ENCODE results near the gene NCBP2. TPM values are rescaled to one million over a fixed set of nuclear protein-coding genes. Genes with fewer than 3 reads are reported as not detected.
A peak's percentile ranks its signal among the peaks of the same experiment; 100 is the strongest.

The NCBP2 gene
- total RNA-seq, 1 donor from 2014 or later: 80.8 TPM

DNA sequence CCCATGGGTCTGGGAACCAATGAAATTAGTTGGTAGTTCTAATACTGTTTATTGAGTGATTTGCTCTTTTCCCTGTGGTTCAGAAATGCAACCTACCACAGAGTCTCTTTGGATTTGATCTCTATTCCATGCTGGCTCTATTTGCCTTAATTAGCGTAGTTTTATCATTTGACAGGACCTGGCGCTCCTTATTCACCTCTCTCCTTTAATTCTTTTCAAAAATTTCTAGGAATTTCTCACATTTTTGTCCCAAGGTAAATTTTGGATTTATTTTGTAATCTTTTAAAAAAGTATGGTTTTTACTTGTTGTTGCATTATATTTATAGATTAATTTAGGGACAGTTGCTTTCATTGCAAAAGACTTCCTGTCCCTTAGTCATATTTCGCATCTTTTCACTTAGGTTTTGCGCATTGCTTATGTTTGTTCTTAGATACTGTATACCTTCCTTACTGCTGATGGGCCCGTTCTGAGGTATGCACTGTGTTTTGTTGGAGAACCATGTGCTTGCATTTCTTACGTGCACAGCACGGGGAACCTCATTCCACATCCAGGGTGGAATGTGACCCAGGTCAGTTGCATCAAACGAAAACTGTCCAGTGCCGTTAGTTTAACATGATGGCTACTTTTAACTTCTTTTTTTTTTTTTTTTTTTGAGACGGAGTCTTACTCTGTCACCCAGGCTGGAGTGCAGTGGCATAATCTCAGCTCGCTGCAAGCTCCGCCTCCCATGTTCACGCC, 47.6 kb downstream of the NCBP2 start:
- TF ChIP-seq, protein P1, sequence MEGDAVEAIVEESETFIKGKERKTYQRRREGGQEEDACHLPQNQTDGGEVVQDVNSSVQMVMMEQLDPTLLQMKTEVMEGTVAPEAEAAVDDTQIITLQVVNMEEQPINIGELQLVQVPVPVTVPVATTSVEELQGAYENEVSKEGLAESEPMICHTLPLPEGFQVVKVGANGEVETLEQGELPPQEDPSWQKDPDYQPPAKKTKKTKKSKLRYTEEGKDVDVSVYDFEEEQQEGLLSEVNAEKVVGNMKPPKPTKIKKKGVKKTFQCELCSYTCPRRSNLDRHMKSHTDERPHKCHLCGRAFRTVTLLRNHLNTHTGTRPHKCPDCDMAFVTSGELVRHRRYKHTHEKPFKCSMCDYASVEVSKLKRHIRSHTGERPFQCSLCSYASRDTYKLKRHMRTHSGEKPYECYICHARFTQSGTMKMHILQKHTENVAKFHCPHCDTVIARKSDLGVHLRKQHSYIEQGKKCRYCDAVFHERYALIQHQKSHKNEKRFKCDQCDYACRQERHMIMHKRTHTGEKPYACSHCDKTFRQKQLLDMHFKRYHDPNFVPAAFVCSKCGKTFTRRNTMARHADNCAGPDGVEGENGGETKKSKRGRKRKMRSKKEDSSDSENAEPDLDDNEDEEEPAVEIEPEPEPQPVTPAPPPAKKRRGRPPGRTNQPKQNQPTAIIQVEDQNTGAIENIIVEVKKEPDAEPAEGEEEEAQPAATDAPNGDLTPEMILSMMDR (IDR thresholded peaks at IDR 0.05): no peak
- TF ChIP-seq EZH2 (IDR thresholded peaks at IDR 0.05) (no peak), EZH2phosphoT487 (IDR thresholded peaks at IDR 0.05) (no peak)
- no peaks in the 10 kb centered on the region for H4K20me1 ChIP-seq (ENCODE audit: low read depth)
- no peaks in the 10 kb centered on the region for H3K4me1 ChIP-seq
- H3K27me3 ChIP-seq: no peaks in the 10 kb centered on the region
- H3K4me3 ChIP-seq: no peak overlapping the region
- no peaks in the 10 kb centered on the region for H3K9me3 Mint-ChIP-seq
- no peak overlapping the region for H3K4me2 ChIP-seq
- no peaks in the 10 kb centered on the region for H3K9me3 ChIP-seq (ENCODE audit: low read depth)
- no peaks in the 10 kb centered on the region for H3F3A ChIP-seq (ENCODE audit: low read depth)
- no peaks in the 10 kb centered on the region for H3K27me3 Mint-ChIP-seq (ENCODE audit: insufficient read depth, low read depth)
- H3K27ac ChIP-seq: no peak overlapping the region
- no peak overlapping the region for H3K4me3 Mint-ChIP-seq
- peaks cover 3% of the 10 kb centered on the region for H3K4me1 Mint-ChIP-seq
- no peak overlapping the region for H3K27ac Mint-ChIP-seq
- peaks cover 8% of the 10 kb centered on the region for H3K36me3 Mint-ChIP-seq
- no peak overlapping the region for H2AFZ ChIP-seq (replicated peaks)
- H3K79me2 ChIP-seq (ENCODE audit: low read depth): peaks cover 36% of the 10 kb centered on the region
- peaks cover 2% of the 10 kb centered on the region for H3K36me3 ChIP-seq
- no peak overlapping the region for H3K9ac ChIP-seq
- no peak for DNase-seq (ENCODE audit: low spot score)

DNA sequence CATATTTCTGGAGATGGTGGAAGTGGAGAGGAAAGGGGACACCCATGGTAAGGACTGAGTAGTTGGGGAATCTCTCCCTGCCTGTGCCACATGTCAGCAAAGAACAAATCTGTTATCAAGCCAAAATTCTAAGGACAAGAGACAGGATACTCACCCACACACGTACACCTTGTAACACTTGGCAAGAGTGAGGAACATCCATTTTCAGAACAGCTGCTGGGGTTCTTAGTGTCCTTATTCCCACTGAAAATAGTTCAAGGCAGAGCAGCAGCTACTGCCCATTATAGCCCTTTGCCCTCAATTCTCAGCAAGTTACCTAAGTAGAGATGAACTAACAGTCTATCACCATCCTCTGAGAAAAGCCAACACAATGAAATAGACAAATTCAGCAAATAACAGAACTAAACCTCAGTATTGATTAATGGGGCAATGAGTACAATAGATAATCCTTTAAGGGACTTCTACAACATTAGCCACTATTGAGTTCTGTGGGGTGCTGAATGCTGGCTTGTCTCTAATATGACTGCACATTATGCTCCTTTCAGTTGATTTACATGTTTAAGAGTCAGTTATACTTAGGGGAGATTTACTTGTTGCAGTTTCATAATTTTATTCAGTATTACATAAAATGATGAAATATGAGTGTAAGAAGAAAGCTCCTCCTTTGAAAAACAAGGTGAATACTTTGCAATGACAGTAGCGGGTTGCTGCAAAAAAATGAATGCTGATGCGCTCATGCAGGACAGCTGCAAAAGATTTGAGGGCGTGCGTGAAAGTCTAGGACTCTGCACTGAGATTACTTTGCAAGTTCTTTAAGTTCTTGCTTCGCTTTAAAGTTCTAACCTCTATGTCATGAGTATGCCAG, 52.3 kb downstream of the NCBP2 start:
- H3K27ac ChIP-seq: no peak overlapping the region

DNA sequence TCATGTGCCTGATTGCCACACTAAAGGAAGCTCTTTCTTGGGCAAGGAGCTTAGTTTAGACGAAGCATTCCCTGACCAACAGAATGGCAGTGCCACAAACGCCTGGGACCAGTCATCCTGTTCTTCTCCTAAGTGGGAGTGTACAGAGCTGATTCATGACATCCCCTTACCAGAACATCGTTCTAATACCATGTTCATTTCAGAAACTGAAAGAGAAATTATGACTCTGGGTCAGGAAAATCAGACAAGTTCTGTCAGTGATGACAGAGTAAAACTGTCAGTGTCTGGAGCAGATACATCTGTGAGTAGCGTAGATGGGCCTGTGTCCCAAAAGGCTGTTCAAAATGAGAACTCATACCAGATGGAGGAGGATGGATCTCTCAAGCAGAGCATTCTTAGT, 56.2 kb downstream of the NCBP2 start:
- no peak for DNase-seq (ENCODE audit: low spot score)
- H3K27me3 Mint-ChIP-seq (ENCODE audit: insufficient read depth, low read depth): no peaks in the 10 kb centered on the region
- Histone ChIP-seq H3K27me3 (no peaks in the 10 kb centered on the region), H2AFZ (replicated peaks) (no peak overlapping the region), H3K79me2 (ENCODE audit: low read depth) (peaks cover 46% of the 10 kb centered on the region), H3F3A (ENCODE audit: low read depth) (no peaks in the 10 kb centered on the region), H4K20me1 (ENCODE audit: low read depth) (no peaks in the 10 kb centered on the region), H3K4me1 (no peaks in the 10 kb centered on the region), H3K4me3 (no peak overlapping the region), H3K9me3 (ENCODE audit: low read depth) (no peaks in the 10 kb centered on the region), H3K27ac (no peak overlapping the region), H3K4me2 (no peak overlapping the region), H3K36me3 (no peaks in the 10 kb centered on the region), H3K9ac (no peak overlapping the region)
- no peak overlapping the region for H3K4me3 Mint-ChIP-seq
- TF ChIP-seq EZH2 (IDR thresholded peaks at IDR 0.05): no peak
- no peak for TF ChIP-seq EZH2phosphoT487 (IDR thresholded peaks at IDR 0.05)
- TF ChIP-seq, protein P1 (IDR thresholded peaks at IDR 0.05): no peak
- H3K27ac Mint-ChIP-seq: no peak overlapping the region
- H3K9me3 Mint-ChIP-seq: no peaks in the 10 kb centered on the region
- H3K4me1 Mint-ChIP-seq: peaks cover 3% of the 10 kb centered on the region
- H3K36me3 Mint-ChIP-seq: no peaks in the 10 kb centered on the region

More for the DNA sequence above, 52.3 kb downstream of the NCBP2 start:
- H3F3A ChIP-seq (ENCODE audit: low read depth): no peaks in the 10 kb centered on the region
- H3K27me3 Mint-ChIP-seq (ENCODE audit: insufficient read depth, low read depth): no peaks in the 10 kb centered on the region
- H3K9me3 ChIP-seq (ENCODE audit: low read depth): no peaks in the 10 kb centered on the region
- no peak overlapping the region for H3K27ac Mint-ChIP-seq
- no peaks in the 10 kb centered on the region for H3K27me3 ChIP-seq
- DNase-seq (ENCODE audit: low spot score): no peak
- no peak overlapping the region for H3K4me3 ChIP-seq
- TF ChIP-seq EZH2 (IDR thresholded peaks at IDR 0.05) (no peak), EZH2phosphoT487 (IDR thresholded peaks at IDR 0.05) (no peak)
- TF ChIP-seq, protein P1 (IDR thresholded peaks at IDR 0.05): no peak
- peaks cover 3% of the 10 kb centered on the region for H3K4me1 Mint-ChIP-seq
- no peaks in the 10 kb centered on the region for H4K20me1 ChIP-seq (ENCODE audit: low read depth)
- H3K36me3 Mint-ChIP-seq: peaks cover 8% of the 10 kb centered on the region
- peak overlapping the region; percentile 6 for H3K9ac ChIP-seq
- no peaks in the 10 kb centered on the region for H3K4me1 ChIP-seq
- no peak overlapping the region for H3K4me3 Mint-ChIP-seq
- no peak overlapping the region for H2AFZ ChIP-seq (replicated peaks)
- no peaks in the 10 kb centered on the region for H3K9me3 Mint-ChIP-seq
- no peak overlapping the region for H3K4me2 ChIP-seq
- no peaks in the 10 kb centered on the region for H3K36me3 ChIP-seq
- peaks cover 35% of the 10 kb centered on the region for H3K79me2 ChIP-seq (ENCODE audit: low read depth)

Other genes with a start within 250 kb of the NCBP2 start
- 7.0 and 7.7 TPM in 2 replicates for gene CEP19, start 230.3 kb downstream of the NCBP2 start, total RNA-seq (ENCODE audit: low replicate concordance)
- gene PIGX, start 230.2 kb downstream of the NCBP2 start, total RNA-seq (ENCODE audit: low replicate concordance): 35.5 and 61.4 TPM in 2 replicates
- gene PAK2, start 202.7 kb downstream of the NCBP2 start, total RNA-seq (ENCODE audit: low replicate concordance): 38.1 and 53.6 TPM in 2 replicates
- 42.7 and 46.1 TPM in 2 replicates for gene SENP5, start 74.6 kb downstream of the NCBP2 start, total RNA-seq (ENCODE audit: low replicate concordance)
- 1.2 TPM in 1 of 2 replicates, not detected in the other for gene PIGZ, start 26.3 kb upstream of the NCBP2 start, total RNA-seq (ENCODE audit: low replicate concordance)
- 0.28 and 4.2 TPM in 2 replicates for gene MELTF, start 87.3 kb upstream of the NCBP2 start, total RNA-seq (ENCODE audit: low replicate concordance)

All from neural progenitor cell (in vitro differentiated cells).